ENCODE measurements around the gene PRAC1. TPM values are rescaled to one million over a fixed set of nuclear protein-coding genes. Genes with fewer than 3 reads are reported as not detected.

The PRAC1 gene
- total RNA-seq, 1 experiment from 2014 or later, result not detected

DNA sequence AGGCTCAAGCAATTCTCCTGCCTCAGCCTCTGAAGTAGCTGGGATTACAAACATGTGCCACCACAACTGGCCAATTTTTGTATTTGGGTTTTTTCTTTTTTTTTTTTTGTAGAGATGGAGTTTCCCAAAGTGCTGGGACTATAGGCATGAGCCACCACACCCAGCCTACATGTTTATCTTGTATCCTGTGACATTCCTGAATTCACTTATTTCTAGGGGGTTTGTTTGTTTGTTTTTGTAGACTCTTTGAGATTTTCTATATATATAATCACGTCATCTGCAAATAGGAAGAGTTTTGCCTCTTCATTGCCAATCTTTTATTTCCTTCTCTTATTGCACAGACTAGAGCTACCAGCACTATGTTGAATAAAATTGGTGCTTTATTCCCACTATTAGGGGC is 29.1 kb downstream of the PRAC1 start:
- POLR2A ChIA-PET, result no interaction called here
- no peak overlapping the region for H3K27ac Mint-ChIP-seq (ENCODE audit: unreplicated experiment)

DNA sequence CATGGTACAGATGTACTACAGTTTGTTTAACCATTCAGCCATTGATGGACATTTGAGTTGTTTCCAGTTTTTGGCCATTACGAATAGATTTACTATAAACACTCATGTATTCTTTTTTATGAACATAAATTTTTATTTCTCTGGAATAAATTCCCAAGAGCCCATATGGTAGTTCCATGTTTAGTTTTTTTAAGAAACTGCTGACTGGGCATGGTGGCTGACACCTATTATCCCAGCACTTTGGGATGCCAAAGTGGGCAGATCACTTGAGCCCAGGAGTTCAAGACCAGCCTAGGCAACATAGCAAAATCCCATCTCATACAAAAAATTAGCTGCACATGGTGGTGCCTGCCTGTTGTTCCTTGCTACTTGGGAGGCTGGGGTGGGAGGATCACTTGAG is 30.3 kb downstream of the PRAC1 start:
- H3K9me3 Mint-ChIP-seq (ENCODE audit: unreplicated experiment), result peaks cover 18% of the 10 kb centered on the region
- H3K36me3 ChIP-seq (ENCODE audit: control insufficient read depth, insufficient read depth, low read length), result no peaks in the 10 kb centered on the region
- H3K36me3 Mint-ChIP-seq (ENCODE audit: insufficient read depth, unreplicated experiment), result no peaks in the 10 kb centered on the region
- no TSS peak for BruUV-seq (replicated peaks)
- H3K9me3 ChIP-seq, result peaks cover 8% of the 10 kb centered on the region; the same call in 1 of the 2 replicates
- no peak overlapping the region for H3K27ac Mint-ChIP-seq (ENCODE audit: unreplicated experiment)
- no peak overlapping the region for H3K4me3 Mint-ChIP-seq (ENCODE audit: unreplicated experiment)
- H3K27me3 ChIP-seq (replicated peaks; ENCODE audit: control insufficient read depth, insufficient read depth, low read length), result peaks cover 2% of the 10 kb centered on the region; the same call in 1 of the 2 replicates
- intact Hi-C loops (cut with micrococcal nuclease; ENCODE audit: unreplicated experiment), result no loop called here
- ChIA-PET POLR2A (no interaction called here), CTCF (interaction anchor here (0.6 to 1.1 kb wide), 2 partner anchors 15 to 493 kb away, joined by 3 read pairs; no protein-coding TSS in a partner anchor)
- TF ChIP-seq CTCF (IDR thresholded peaks at IDR 0.05; ENCODE audit: insufficient read depth in 1 of 2, low read depth in 1 of 2, low read length in 1 of 2, severe bottlenecking in 1 of 2, unreplicated experiment in 1 of 2), result no peak
- H3K4me3 ChIP-seq (ENCODE audit: low read depth, low read length), result no peak overlapping the region
- no peaks in the 10 kb centered on the region for H3K4me1 Mint-ChIP-seq (ENCODE audit: low read depth, unreplicated experiment)
- H3K4me1 ChIP-seq, result no peaks in the 10 kb centered on the region
- no peak for DNase-seq
- peaks cover 10% of the 10 kb centered on the region for H3K27me3 Mint-ChIP-seq (ENCODE audit: insufficient read depth, unreplicated experiment)

More for the DNA sequence above, 29.1 kb downstream of the PRAC1 start:
- Histone ChIP-seq H3K36me3 (ENCODE audit: control insufficient read depth, insufficient read depth, low read length) (no peaks in the 10 kb centered on the region), H3K27me3 (replicated peaks; ENCODE audit: control insufficient read depth, insufficient read depth, low read length) (peaks cover 2% of the 10 kb centered on the region; the same call in 1 of the 2 replicates), H3K4me3 (ENCODE audit: low read depth, low read length) (no peak overlapping the region), H3K9me3 (peaks cover 8% of the 10 kb centered on the region; the same call in 1 of the 2 replicates), H3K4me1 (no peaks in the 10 kb centered on the region)
- Mint-ChIP-seq H3K4me3 (ENCODE audit: unreplicated experiment) (no peak overlapping the region), H3K27me3 (ENCODE audit: insufficient read depth, unreplicated experiment) (peaks cover 10% of the 10 kb centered on the region), H3K4me1 (ENCODE audit: low read depth, unreplicated experiment) (no peaks in the 10 kb centered on the region), H3K9me3 (ENCODE audit: unreplicated experiment) (peaks cover 18% of the 10 kb centered on the region), H3K36me3 (ENCODE audit: insufficient read depth, unreplicated experiment) (no peaks in the 10 kb centered on the region)
- BruUV-seq (replicated peaks), result no TSS peak
- no peak for TF ChIP-seq CTCF (IDR thresholded peaks at IDR 0.05; ENCODE audit: insufficient read depth in 1 of 2, low read depth in 1 of 2, low read length in 1 of 2, severe bottlenecking in 1 of 2, unreplicated experiment in 1 of 2)
- DNase-seq, result no peak
- CTCF ChIA-PET, result interaction anchor here (0.7 to 1.1 kb wide), 3 partner anchors 11 to 16 kb away, joined by 3 to 4 read pairs (median 3); no protein-coding TSS in a partner anchor
- intact Hi-C loops (cut with micrococcal nuclease; ENCODE audit: unreplicated experiment), result no loop called here

DNA sequence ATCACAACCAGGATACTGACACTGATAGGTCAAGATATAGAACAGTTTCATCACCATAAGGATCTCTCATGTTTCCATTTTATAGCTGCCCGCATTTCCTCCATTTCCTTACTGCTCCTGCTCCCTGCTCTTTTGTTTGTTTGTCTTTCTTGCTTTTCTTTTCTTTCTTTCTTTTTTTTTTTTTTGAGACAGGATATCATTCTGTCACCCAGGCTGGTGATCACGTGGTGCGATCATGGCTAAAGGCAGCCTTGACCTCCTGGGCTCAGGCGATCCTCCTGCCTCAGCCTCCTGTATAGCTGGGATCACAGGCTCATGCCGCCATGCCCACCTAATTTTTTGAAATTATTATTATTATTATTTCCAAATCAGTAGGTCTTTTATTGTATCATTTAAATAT is 31.7 kb downstream of the PRAC1 start:
- no peaks in the 10 kb centered on the region for H3K4me1 ChIP-seq
- no TSS peak for BruUV-seq (replicated peaks)
- peaks cover 4% of the 10 kb centered on the region for H3K27me3 Mint-ChIP-seq (ENCODE audit: insufficient read depth, unreplicated experiment)
- H3K36me3 Mint-ChIP-seq (ENCODE audit: insufficient read depth, unreplicated experiment), result no peaks in the 10 kb centered on the region
- H3K27me3 ChIP-seq (replicated peaks; ENCODE audit: control insufficient read depth, insufficient read depth, low read length), result peaks cover 2% of the 10 kb centered on the region; the same call in 1 of the 2 replicates
- H3K36me3 ChIP-seq (ENCODE audit: control insufficient read depth, insufficient read depth, low read length), result no peaks in the 10 kb centered on the region
- H3K9me3 ChIP-seq, result peaks cover 8% of the 10 kb centered on the region; the same call in 1 of the 2 replicates
- no peaks in the 10 kb centered on the region for H3K4me1 Mint-ChIP-seq (ENCODE audit: low read depth, unreplicated experiment)
- H3K9me3 Mint-ChIP-seq (ENCODE audit: unreplicated experiment), result peaks cover 14% of the 10 kb centered on the region
- no peak overlapping the region for H3K4me3 Mint-ChIP-seq (ENCODE audit: unreplicated experiment)
- intact Hi-C loops (cut with micrococcal nuclease; ENCODE audit: unreplicated experiment), result no loop called here
- no peak for DNase-seq
- H3K4me3 ChIP-seq (ENCODE audit: low read depth, low read length), result no peak overlapping the region
- TF ChIP-seq CTCF (IDR thresholded peaks at IDR 0.05; ENCODE audit: insufficient read depth in 1 of 2, low read depth in 1 of 2, low read length in 1 of 2, severe bottlenecking in 1 of 2, unreplicated experiment in 1 of 2), result no peak
- H3K27ac Mint-ChIP-seq (ENCODE audit: unreplicated experiment), result no peak overlapping the region
- POLR2A ChIA-PET, result no interaction called here
- CTCF ChIA-PET, result no interaction called here

Measured in Caco-2 (cell line).